IMR-90 (cell line): Measurements from ENCODE around the gene PAM16. TPM values are rescaled to one million over a fixed set of nuclear protein-coding genes. Genes with fewer than 3 reads are reported as not detected.

ENCODE experiments used
- ATAC-seq: fragments of 200-7000 bp; cut with Tn5 transposase; 2 replicates; pipeline ENCODE4 v1.9.1; 2020; ENCODE audit warnings: low read depth, mild to moderate bottlenecking, moderate library complexity
- BruUV-seq: library from RNA; stranded (reverse); fragments of 400-500 nt; replicated peaks from 2 replicates; lab custom pipeline; 2021; lab: Mats Ljungman, UMichigan
- CTCF ChIA-PET: fragments of 300-600 bp; formaldehyde crosslinking; extraction: SDS; loops from one replicate; lab custom pipeline; 2021; ENCODE audit warnings: antibody characterized with exemption; lab: Yijun Ruan, JAX
- POLR2A ChIA-PET: fragments of 300-600 bp; sonication (Branson Sonifier 250); formaldehyde crosslinking; loops from one replicate; lab custom pipeline; 2022; ENCODE audit warnings: antibody characterized with exemption; ENCODE audit not compliant: unreplicated experiment; lab: Charles Lee
- DNase-seq: peaks from one replicate; pipeline ENCODE4 v3.0.0; 2013
- H2AFZ ChIP-seq: replicated peaks from 2 replicates; pipeline ENCODE3; 2013; ENCODE audit warnings: low read length, mild to moderate bottlenecking; ENCODE audit not compliant: poor library complexity
- H2AK5ac ChIP-seq: 2 replicates; pipeline ENCODE4 v1.6.1; 2013; ENCODE audit warnings: low read depth, low read length, inconsistent platforms
- H2AK9ac ChIP-seq: replicated peaks from 2 replicates; pipeline ENCODE3; 2013; ENCODE audit warnings: mild to moderate bottlenecking, low read depth, low read length, moderate library complexity; ENCODE audit not compliant: poor library complexity
- H2BK120ac ChIP-seq: 2 replicates; pipeline ENCODE4 v1.6.1; 2013; ENCODE audit warnings: low read depth, low read length, inconsistent platforms
- H2BK15ac ChIP-seq: 3 replicates; pipeline ENCODE4 v1.6.1; 2013; ENCODE audit warnings: low read depth, low read length, inconsistent platforms
- H2BK20ac ChIP-seq: 2 replicates; pipeline ENCODE4 v1.6.1; 2013; ENCODE audit warnings: low read depth, mild to moderate bottlenecking, inconsistent platforms, low read length, moderate library complexity
- H2BK5ac ChIP-seq: 2 replicates; pipeline ENCODE4 v1.6.1; 2013; ENCODE audit warnings: mild to moderate bottlenecking, low read depth, low read length, inconsistent platforms; ENCODE audit not compliant: poor library complexity, severe bottlenecking
- H3K14ac ChIP-seq: replicated peaks from 2 replicates; pipeline ENCODE4 v1.6.1; 2013; ENCODE audit warnings: low read depth, low read length, inconsistent platforms
- H3K18ac ChIP-seq: 2 replicates; pipeline ENCODE4 v1.6.1; 2013; ENCODE audit warnings: low read depth, low read length, control low read depth
- H3K23ac ChIP-seq: 2 replicates; pipeline ENCODE4 v1.6.1; 2013; ENCODE audit warnings: low read depth, low read length, inconsistent platforms
- H3K27ac ChIP-seq: 2 replicates; pipeline ENCODE4 v1.5.1; 2013; ENCODE audit warnings: mild to moderate bottlenecking, control low read depth, low read length; ENCODE audit not compliant: insufficient read depth
- H3K27me3 ChIP-seq: 2 replicates; pipeline ENCODE4 v1.6.1; 2013; ENCODE audit warnings: low read length; ENCODE audit not compliant: control insufficient read depth, insufficient read depth
- H3K36me3 ChIP-seq: 2 replicates; pipeline ENCODE4 v1.6.1; 2013; ENCODE audit warnings: low read length, mixed read lengths; ENCODE audit not compliant: control insufficient read depth, insufficient read depth
- H3K4ac ChIP-seq: 2 replicates; pipeline ENCODE4 v1.6.1; 2013; ENCODE audit warnings: low read depth, low read length, inconsistent platforms
- H3K4me1 ChIP-seq: 2 replicates; pipeline ENCODE4 v1.6.1; 2013; ENCODE audit warnings: low read length, mixed read lengths; ENCODE audit not compliant: control insufficient read depth, insufficient read depth
- H3K4me2 ChIP-seq: 2 replicates; pipeline ENCODE4 v1.6.1; 2013; ENCODE audit warnings: low read depth, mild to moderate bottlenecking, control low read depth, low read length, moderate library complexity
- H3K4me3 ChIP-seq: 2 replicates; pipeline ENCODE4 v1.5.1; 2013; ENCODE audit warnings: low read depth, mild to moderate bottlenecking, control low read depth, low read length, moderate library complexity; ENCODE audit not compliant: insufficient read depth
- H3K56ac ChIP-seq: 2 replicates; pipeline ENCODE4 v1.6.1; 2013; ENCODE audit warnings: low read length, inconsistent platforms; ENCODE audit not compliant: insufficient read depth; ENCODE audit errors: extremely low read depth
- H3K79me1 ChIP-seq, 2 experiments: 2 replicates each; pipeline ENCODE4 v1.6.1; 2013; ENCODE audit warnings: low read length in 2 of 2, inconsistent platforms in 1 of 2, low read depth in 1 of 2
- H3K9ac ChIP-seq: 2 replicates; pipeline ENCODE4 v1.6.1; 2013; ENCODE audit warnings: low read depth, low read length, control low read depth
- H3K9me1 ChIP-seq: 2 replicates; pipeline ENCODE4 v1.6.1; 2013; ENCODE audit warnings: low read length, inconsistent platforms; ENCODE audit not compliant: insufficient read depth
- H3K9me3 ChIP-seq: 2 replicates; pipeline ENCODE4 v1.6.1; 2013; ENCODE audit warnings: low read length; ENCODE audit not compliant: control insufficient read depth, insufficient read depth
- H4K20me1 ChIP-seq: 2 replicates; pipeline ENCODE4 v1.6.1; 2013; ENCODE audit warnings: low read length, inconsistent platforms; ENCODE audit not compliant: insufficient read depth
- H4K5ac ChIP-seq: 2 replicates; pipeline ENCODE4 v1.6.1; 2013; ENCODE audit warnings: mild to moderate bottlenecking, low read depth, low read length, control low read depth
- H4K8ac ChIP-seq, 2 experiments: 2 replicates each; pipeline ENCODE4 v1.6.1; 2013; ENCODE audit warnings: low read depth in 2 of 2, low read length in 2 of 2, control low read depth in 1 of 2, inconsistent platforms in 1 of 2
- H4K91ac ChIP-seq: 2 replicates; pipeline ENCODE4 v1.6.1; 2013; ENCODE audit warnings: low read depth, low read length, inconsistent platforms; ENCODE audit not compliant: insufficient read depth
- BHLHE40 ChIP-seq: fragments of 150-350 bp; IDR thresholded peaks from 2 replicates; pipeline ENCODE4 v1.6.1; 2016; ENCODE audit warnings: mild to moderate bottlenecking, low read depth, low read length
- CEBPB ChIP-seq: IDR thresholded peaks from 2 replicates; pipeline ENCODE4 v1.6.1; 2012; ENCODE audit warnings: low read depth, low read length, improper control_type of control experiment
- CHD1 ChIP-seq: IDR thresholded peaks from 2 replicates; pipeline ENCODE4 v1.6.1; 2012; ENCODE audit warnings: low read depth, low read length, improper control_type of control experiment
- CTCF ChIP-seq: conservative IDR thresholded peaks from 2 replicates; pipeline ENCODE4 v1.5.1; 2012; ENCODE audit warnings: mild to moderate bottlenecking, low read depth, low read length, improper control_type of control experiment
- FOS ChIP-seq: fragments of 150-350 bp; IDR thresholded peaks from 2 replicates; pipeline ENCODE4 v1.6.1; 2016; ENCODE audit warnings: low read depth, low read length
- MAFK ChIP-seq: IDR thresholded peaks from 2 replicates; pipeline ENCODE4 v1.6.1; 2012; ENCODE audit warnings: low read depth, low read length, improper control_type of control experiment
- MAZ ChIP-seq: IDR thresholded peaks from 2 replicates; pipeline ENCODE4 v1.6.1; 2012; ENCODE audit warnings: low read depth, mild to moderate bottlenecking, low read length, improper control_type of control experiment, moderate library complexity, borderline replicate concordance
- MXI1 ChIP-seq: IDR thresholded peaks from 2 replicates; pipeline ENCODE4 v1.6.1; 2012; ENCODE audit warnings: low read depth, mild to moderate bottlenecking, low read length, moderate library complexity, borderline replicate concordance
- NFE2L2 ChIP-seq: fragments of 150-350 bp; IDR thresholded peaks from 2 replicates; pipeline ENCODE4 v1.6.1; 2016; ENCODE audit warnings: low read depth, mild to moderate bottlenecking, low read length
- POLR2A ChIP-seq: IDR thresholded peaks from 2 replicates; pipeline ENCODE4 v1.6.1; 2012; ENCODE audit warnings: mild to moderate bottlenecking, low read depth, low read length
- RAD21 ChIP-seq: IDR thresholded peaks from 2 replicates; pipeline ENCODE4 v1.6.1; 2012; ENCODE audit warnings: low read length, improper control_type of control experiment
- RCOR1 ChIP-seq: IDR thresholded peaks from 2 replicates; pipeline ENCODE4 v1.6.1; 2012; ENCODE audit warnings: mild to moderate bottlenecking, low read length, improper control_type of control experiment; ENCODE audit not compliant: insufficient replicate concordance
- RFX5 ChIP-seq: IDR thresholded peaks from 2 replicates; pipeline ENCODE4 v1.8.0; 2012; ENCODE audit warnings: low read depth, mild to moderate bottlenecking, low read length, moderate library complexity
- SMC3 ChIP-seq: fragments of 150-350 bp; IDR thresholded peaks from 2 replicates; pipeline ENCODE4 v1.6.1; 2016; ENCODE audit warnings: low read depth, mild to moderate bottlenecking, antibody characterized with exemption, low read length, moderate library complexity
- USF2 ChIP-seq: fragments of 150-350 bp; IDR thresholded peaks from 2 replicates; pipeline ENCODE4 v1.6.1; 2017; ENCODE audit warnings: mild to moderate bottlenecking, antibody characterized with exemption, low read length, low read depth
- WGBS, 2 experiments: methylation state at CpG; one replicate each; pipeline versions ENCODE4 v1.1.5 to v1.1.7; 2013; ENCODE audit warnings: missing lambda C conversion rate in 2 of 2; ENCODE audit not compliant: insufficient read length in 1 of 2; ENCODE audit errors: extremely low coverage in 2 of 2; 5-methylcytosine and 5-hydroxymethylcytosine counted together
- dilution Hi-C: fragments of 300-500 bp; cut with HindIII; formaldehyde crosslinking; loops from one replicate; pipeline ENCODE4 v1.14.3; 2018; ENCODE audit warnings: low sequenced_read_pairs; ENCODE audit not compliant: unreplicated experiment
- in situ Hi-C: fragments of 300-500 bp; cut with MboI; formaldehyde crosslinking; loops from 3 replicates; pipeline ENCODE4 v1.14.3; 2019; ENCODE audit warnings: low sequenced_read_pairs, inconsistent platforms, mixed read lengths
- intact Hi-C: fragments of 100-400 bp; cut with micrococcal nuclease; formaldehyde crosslinking; loops from 2 replicates; pipeline ENCODE4 v1.10.0; 2022
- polyA plus RNA-seq, 3 experiments: library from polyadenylated mRNA; depleted of rRNA; stranded (reverse); fragments of >200 nt; gene quantifications; 2 replicates each; pipeline ENCODE4 v1.2.3, GENCODE V29; 2012; ENCODE audit warnings: low replicate concordance in 1 of 3
- total RNA-seq: library from RNA; depleted of rRNA; stranded (reverse); fragments of >200 nt; gene quantifications from 2 replicates; pipeline ENCODE4 v1.2.3, GENCODE V29; 2012

PAM16 gene
- total and polyA plus RNA-seq, 2 of the 4 experiments (the other 2 are of a cell fraction), result 17.9 to 48.4 TPM

GRCh38 chr16:4361033-4361943 is 10.2 kb upstream of the PAM16 start:
- Histone ChIP-seq H2AK9ac (peak overlapping the region; percentile 65), H3K23ac (no peak overlapping the region), H2AK5ac (peak overlapping the region; percentile 50; the same call in 1 of the 2 replicates), H4K20me1 (peaks cover 4% of the 10 kb centered on the region; the same call in 1 of the 2 replicates), H3K14ac (no peak overlapping the region), H3K36me3 (peaks cover 6% of the 10 kb centered on the region; the same call in 1 of the 2 replicates), H3K9ac (no peak overlapping the region), H3K27me3 (no peaks in the 10 kb centered on the region), H3K79me1 (no peaks in the 10 kb centered on the region), H3K9me1 (no peaks in the 10 kb centered on the region), H4K8ac (no peak overlapping the region), H2AFZ (no peak overlapping the region), H3K4me3 (no peak overlapping the region), H3K18ac (no peak overlapping the region), H3K4me1 (peaks cover 1% of the 10 kb centered on the region; the same call in 1 of the 2 replicates), H2BK5ac (no peak overlapping the region), H3K4me2 (no peak overlapping the region), H3K4ac (no peak overlapping the region), H3K56ac (no peak overlapping the region), H2BK120ac (no peak overlapping the region), H3K9me3 (no peaks in the 10 kb centered on the region), H2BK20ac (no peak overlapping the region), H3K27ac (no peak overlapping the region), H2BK15ac (no peak overlapping the region), H4K91ac (no peak overlapping the region), H4K5ac (no peak overlapping the region)
- 95% methylated on average over 10 of the region's 28 CpGs; no CpG with 5 or more reads in 1 of the 2 experiments for WGBS, 2 experiments
- CTCF ChIA-PET, result no interaction called here
- dilution Hi-C loops, result no loop called here
- DNase-seq (no peak), ATAC-seq (no peak)
- in situ Hi-C loops, result loop anchor here (5.0 kb wide), 1 partner anchor 36 kb away; no protein-coding TSS in a partner anchor
- intact Hi-C loops, result no loop called here
- BruUV-seq, result no TSS peak
- POLR2A ChIA-PET, result no interaction called here
- TF ChIP-seq MAZ, result no peak
- no peak for TF ChIP-seq RCOR1
- no peak for TF ChIP-seq CHD1
- TF ChIP-seq USF2, result no peak
- no peak for TF ChIP-seq MXI1
- no peak for TF ChIP-seq FOS
- TF ChIP-seq RAD21, result no peak
- TF ChIP-seq BHLHE40, result no peak
- no peak for TF ChIP-seq SMC3
- TF ChIP-seq MAFK, result no peak
- TF ChIP-seq RFX5, result no peak
- TF ChIP-seq NFE2L2, result no peak
- no peak for TF ChIP-seq POLR2A
- TF ChIP-seq CEBPB, result no peak
- TF ChIP-seq CTCF, result no peak
